GM19351 (cell line): Measurements from ENCODE around the gene PRKAR1B.
"Not testable (repeated sequence)": the region's sequence is repeated elsewhere in the genome, so short reads cannot be mapped to it uniquely, and the experiment has no call there.

Experiments used
- ATAC-seq: cut with Tn5 transposase; IDR thresholded peaks from one replicate; pipeline ENCODE4 v1.9.1; 2021; ENCODE audit warnings: mild to moderate bottlenecking, moderate library complexity; ENCODE audit not compliant: unreplicated experiment

The PRKAR1B gene

GRCh38 chr7:562789-563628, 164.1 kb downstream of the PRKAR1B start:
- ATAC-seq = no peak

GRCh38 chr7:562374-562675, 164.8 kb downstream of the PRKAR1B start:
- ATAC-seq = no peak

GRCh38 chr7:561631-562373, 165.3 kb downstream of the PRKAR1B start:
- no peak for ATAC-seq

GRCh38 chr7:560966-561630, 166.0 kb downstream of the PRKAR1B start:
- no peak for ATAC-seq

GRCh38 chr7:559396-559705, 167.7 kb downstream of the PRKAR1B start:
- ATAC-seq = no peak

GRCh38 chr7:557558-557881, 169.6 kb downstream of the PRKAR1B start:
- ATAC-seq = no peak

GRCh38 chr7:556837-557557, 170.1 kb downstream of the PRKAR1B start:
- ATAC-seq = no peak

GRCh38 chr7:556291-556826, 170.7 kb downstream of the PRKAR1B start:
- no peak for ATAC-seq

- no peak for ATAC-seq
Measured at GRCh38 chr7:555551-556160, 171.4 kb downstream of the PRKAR1B start.

- ATAC-seq = no peak
Measured at GRCh38 chr7:553636-554111, 173.4 kb downstream of the PRKAR1B start.

- no peak for ATAC-seq
Measured at GRCh38 chr7:552868-553635, 174.0 kb downstream of the PRKAR1B start.

- not testable (repeated sequence) for ATAC-seq
Measured at GRCh38 chr7:552151-552867, 174.8 kb downstream of the PRKAR1B start.

GRCh38 chr7:551615-551970, 175.5 kb downstream of the PRKAR1B start:
- not testable (repeated sequence) for ATAC-seq

GRCh38 chr7:550881-551614, 176.0 kb downstream of the PRKAR1B start:
- ATAC-seq = no peak

- ATAC-seq = no peak
Measured at GRCh38 chr7:549891-550625, 177.0 kb downstream of the PRKAR1B start.

- no peak for ATAC-seq
Measured at GRCh38 chr7:549066-549890, 177.8 kb downstream of the PRKAR1B start.

GRCh38 chr7:548401-548800, 178.7 kb downstream of the PRKAR1B start:
- ATAC-seq = no peak
